Mesendoderm (in vitro differentiated cells): ENCODE data around the gene ZNF124.
"Not testable (repeated sequence)": the region's sequence is repeated elsewhere in the genome, so short reads cannot be mapped to it uniquely, and the experiment has no call there.

Experiments used
- DNase-seq: peaks from one replicate; pipeline ENCODE4 v3.0.0; 2013
- H2AK5ac ChIP-seq: 2 replicates; pipeline ENCODE4 v1.6.1; 2013; ENCODE audit warnings: low read length, inconsistent platforms
- H2BK120ac ChIP-seq: 2 replicates; pipeline ENCODE4 v1.6.1; 2013; ENCODE audit warnings: low read depth, mild to moderate bottlenecking, low read length, moderate library complexity, mixed read lengths
- H2BK15ac ChIP-seq: replicated peaks from 2 replicates; pipeline ENCODE4 v1.6.1; 2013; ENCODE audit warnings: low read depth, mild to moderate bottlenecking, moderate library complexity
- H2BK5ac ChIP-seq: 2 replicates; pipeline ENCODE4 v1.6.1; 2013; ENCODE audit warnings: low read length, inconsistent platforms
- H3K18ac ChIP-seq: 2 replicates; pipeline ENCODE4 v1.6.1; 2013; ENCODE audit warnings: mild to moderate bottlenecking, low read length, mixed read lengths
- H3K23ac ChIP-seq: one replicate; pipeline ENCODE4 v1.6.1; 2013; ENCODE audit warnings: low read length
- H3K27ac ChIP-seq: 2 replicates; pipeline ENCODE4 v1.5.1; 2013; ENCODE audit warnings: low read depth, mild to moderate bottlenecking, inconsistent platforms, low read length, moderate library complexity
- H3K27me3 ChIP-seq: 2 replicates; pipeline ENCODE4 v1.6.1; 2013; ENCODE audit warnings: low read length, control low read depth, mild to moderate bottlenecking, inconsistent platforms; ENCODE audit not compliant: insufficient read depth, poor library complexity
- H3K36me3 ChIP-seq: 2 replicates; pipeline ENCODE4 v1.6.1; 2013; ENCODE audit warnings: low read length, inconsistent platforms; ENCODE audit not compliant: control insufficient read depth, insufficient read depth
- H3K4ac ChIP-seq: one replicate; pipeline ENCODE4 v1.6.1; 2013; ENCODE audit warnings: low read depth, mild to moderate bottlenecking, low read length, moderate library complexity
- H3K4me1 ChIP-seq: 2 replicates; pipeline ENCODE4 v1.6.1; 2013; ENCODE audit warnings: low read depth, low read length, inconsistent platforms; ENCODE audit not compliant: control insufficient read depth
- H3K4me2 ChIP-seq: 2 replicates; pipeline ENCODE4 v1.6.1; 2013; ENCODE audit warnings: low read length
- H3K4me3 ChIP-seq: 2 replicates; pipeline ENCODE4 v1.5.1; 2013; ENCODE audit warnings: mild to moderate bottlenecking, low read length
- H3K56ac ChIP-seq: one replicate; pipeline ENCODE4 v1.6.1; 2013; ENCODE audit warnings: low read length
- H3K79me1 ChIP-seq: 2 replicates; pipeline ENCODE4 v1.6.1; 2013; ENCODE audit warnings: low read length, inconsistent platforms
- H3K79me2 ChIP-seq: 2 replicates; pipeline ENCODE4 v1.6.1; 2013; ENCODE audit warnings: mild to moderate bottlenecking, low read length; ENCODE audit not compliant: control insufficient read depth, insufficient read depth
- H3K9ac ChIP-seq: 2 replicates; pipeline ENCODE4 v1.6.1; 2013; ENCODE audit warnings: low read length, inconsistent platforms
- H4K5ac ChIP-seq: one replicate; pipeline ENCODE4 v1.6.1; 2013; ENCODE audit warnings: low read length
- H4K8ac ChIP-seq: one replicate; pipeline ENCODE4 v1.6.1; 2013; ENCODE audit warnings: low read depth, mild to moderate bottlenecking, control low read depth, low read length, moderate library complexity
- WGBS: extraction: QIAGEN DNeasy Blood & Tissue Kit; methylation state at CpG from one replicate; pipeline ENCODE4 v1.1.7; 2013; ENCODE audit warnings: low lambda C conversion rate, missing lambda C conversion rate; ENCODE audit not compliant: insufficient coverage; ENCODE audit errors: extremely low coverage; 5-methylcytosine and 5-hydroxymethylcytosine counted together

Gene ZNF124

DNA sequence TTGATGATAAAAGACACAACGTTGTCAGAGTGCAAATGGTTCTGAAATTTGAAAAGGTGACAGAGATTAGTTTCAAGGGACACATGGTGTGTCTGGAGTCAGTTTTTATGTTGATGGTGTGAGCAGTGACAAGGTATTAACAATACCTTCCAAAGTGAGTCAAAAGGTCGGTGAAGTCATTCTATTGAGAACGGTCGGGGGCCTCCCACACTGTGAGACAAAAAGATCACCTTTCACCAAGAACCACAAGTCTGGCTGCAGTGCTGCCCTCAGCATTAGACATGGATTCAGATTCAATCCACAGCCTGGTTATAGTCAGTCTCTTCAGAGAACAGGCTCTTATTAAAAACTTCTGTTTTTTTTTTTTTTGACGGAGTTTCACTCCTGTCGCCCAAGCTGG is 26.5 kb downstream of the ZNF124 start:
- DNase-seq: peak; percentile 23
- H3K4me3 ChIP-seq: no peak overlapping the region

GRCh38 chr1:247139557-247139956 is 32.3 kb downstream of the ZNF124 start:
- not testable (repeated sequence) for H4K5ac ChIP-seq, DNase-seq, H3K4me1 ChIP-seq, H3K79me2 ChIP-seq, H3K23ac ChIP-seq, H3K4me3 ChIP-seq, H2AK5ac ChIP-seq, H3K56ac ChIP-seq, H3K36me3 ChIP-seq, H2BK15ac ChIP-seq, H3K18ac ChIP-seq, H3K9ac ChIP-seq, H3K27me3 ChIP-seq, H2BK120ac ChIP-seq, H3K4me2 ChIP-seq, H2BK5ac ChIP-seq, H3K27ac ChIP-seq, H3K4ac ChIP-seq, H4K8ac ChIP-seq
- peaks cover 17% of the 10 kb centered on the region for H3K79me1 ChIP-seq

More for the DNA sequence above, 26.5 kb downstream of the ZNF124 start:
- Histone ChIP-seq H3K79me2 (peaks cover 5% of the 10 kb centered on the region), H3K79me1 (peaks cover 21% of the 10 kb centered on the region), H3K27me3 (no peaks in the 10 kb centered on the region), H3K36me3 (peaks cover 5% of the 10 kb centered on the region), H3K4me1 (no peaks in the 10 kb centered on the region), H3K56ac (no peak overlapping the region), H2BK120ac (no peak overlapping the region), H3K27ac (no peak overlapping the region), H2AK5ac (no peak overlapping the region), H3K23ac (no peak overlapping the region), H4K8ac (no peak overlapping the region), H2BK5ac (no peak overlapping the region), H3K18ac (no peak overlapping the region), H3K4ac (no peak overlapping the region), H3K9ac (no peak overlapping the region), H3K4me2 (no peak overlapping the region), H2BK15ac (no peak overlapping the region), H4K5ac (no peak overlapping the region)
- WGBS: no CpG with 5 or more reads among the region's 6 CpGs

GRCh38 chr1:247131236-247131635 is 40.6 kb downstream of the ZNF124 start:
- H3K4ac ChIP-seq: no peak overlapping the region
- no peak overlapping the region for H3K18ac ChIP-seq
- peaks cover 4% of the 10 kb centered on the region for H3K79me2 ChIP-seq
- H3K4me3 ChIP-seq: no peak overlapping the region
- DNase-seq: no peak
- H2BK120ac ChIP-seq: no peak overlapping the region
- no peak overlapping the region for H2BK5ac ChIP-seq
- H2AK5ac ChIP-seq: no peak overlapping the region
- H3K36me3 ChIP-seq: peaks cover 2% of the 10 kb centered on the region
- H4K8ac ChIP-seq: no peak overlapping the region
- H3K27me3 ChIP-seq: no peaks in the 10 kb centered on the region
- no CpG with 5 or more reads among the region's 10 CpGs for WGBS
- no peak overlapping the region for H2BK15ac ChIP-seq
- no peak overlapping the region for H3K9ac ChIP-seq
- no peak overlapping the region for H3K27ac ChIP-seq
- no peak overlapping the region for H3K56ac ChIP-seq
- peaks cover 11% of the 10 kb centered on the region for H3K79me1 ChIP-seq
- H3K4me2 ChIP-seq: no peak overlapping the region
- H4K5ac ChIP-seq: no peak overlapping the region
- no peaks in the 10 kb centered on the region for H3K4me1 ChIP-seq
- no peak overlapping the region for H3K23ac ChIP-seq

- peak overlapping the region; percentile 53 for H3K9ac ChIP-seq
- H3K36me3 ChIP-seq, H3K79me1 ChIP-seq, H2BK15ac ChIP-seq, DNase-seq, H3K23ac ChIP-seq, H2BK5ac ChIP-seq, H3K18ac ChIP-seq, H3K4ac ChIP-seq, H4K5ac ChIP-seq, H4K8ac ChIP-seq, H2BK120ac ChIP-seq, H3K79me2 ChIP-seq, H3K4me1 ChIP-seq, H3K27ac ChIP-seq, H2AK5ac ChIP-seq, H3K27me3 ChIP-seq: not testable (repeated sequence)
- WGBS: 100% methylated on average over 1 of the region's 18 CpGs
- H3K4me3 ChIP-seq: peak overlapping the region; percentile 26
- H3K4me2 ChIP-seq: peak overlapping the region; percentile 31
- peak overlapping the region; percentile 34 for H3K56ac ChIP-seq
These were observed 44.1 kb downstream of the ZNF124 start for GRCh38 chr1:247127519-247128282.

GRCh38 chr1:247126601-247127000 is 45.2 kb downstream of the ZNF124 start:
- not testable (repeated sequence) for H2BK15ac ChIP-seq, H3K27ac ChIP-seq, H2BK120ac ChIP-seq, H2AK5ac ChIP-seq, H3K36me3 ChIP-seq, H3K79me1 ChIP-seq, H3K4me1 ChIP-seq, H3K4ac ChIP-seq, H3K79me2 ChIP-seq, H3K4me2 ChIP-seq, H4K5ac ChIP-seq, H3K9ac ChIP-seq, H3K27me3 ChIP-seq, H3K56ac ChIP-seq, H3K18ac ChIP-seq, DNase-seq, H3K4me3 ChIP-seq, H2BK5ac ChIP-seq, H4K8ac ChIP-seq, H3K23ac ChIP-seq
- no CpG with 5 or more reads among the region's 46 CpGs for WGBS

GRCh38 chr1:247126166-247126565 is 45.7 kb downstream of the ZNF124 start:
- not testable (repeated sequence) for H2BK5ac ChIP-seq, H3K4ac ChIP-seq, H3K79me2 ChIP-seq, H4K8ac ChIP-seq, H3K23ac ChIP-seq, H3K36me3 ChIP-seq, H2AK5ac ChIP-seq, H4K5ac ChIP-seq, H2BK120ac ChIP-seq, H3K4me3 ChIP-seq, H3K79me1 ChIP-seq, H3K56ac ChIP-seq, H2BK15ac ChIP-seq, H3K9ac ChIP-seq, H3K4me1 ChIP-seq, H3K18ac ChIP-seq, DNase-seq, H3K4me2 ChIP-seq, H3K27me3 ChIP-seq, H3K27ac ChIP-seq
- WGBS: no CpG with 5 or more reads among the region's 25 CpGs
